GM12878 (cell line): ENCODE results near the gene PIEZO2. TPM values are rescaled to one million over a fixed set of nuclear protein-coding genes. Genes with fewer than 3 reads are reported as not detected.

Source experiments
- ATAC-seq: fragments of 200-7000 bp; cut with Tn5 transposase; 3 replicates; pipeline ENCODE4 v1.9.1; 2020; ENCODE audit warnings: mild to moderate bottlenecking, moderate library complexity
- BruUV-seq: library from RNA; stranded (reverse); fragments of 400-500 nt; replicated peaks from 2 replicates; lab custom pipeline; 2021; lab: Mats Ljungman, UMichigan
- CTCF ChIA-PET: fragments of 300-600 bp; sonication (Branson Sonifier 250); formaldehyde crosslinking; extraction: SDS; loops from one replicate; lab custom pipeline; 2021; ENCODE audit warnings: inconsistent platforms; lab: Yijun Ruan, JAX
- POLR2A ChIA-PET: fragments of 350-600 bp; formaldehyde crosslinking; extraction: SDS; loops from one replicate; lab custom pipeline; 2021; ENCODE audit warnings: inconsistent platforms; lab: Charles Lee
- RAD21 ChIA-PET: fragments of 300-600 bp; sonication (Branson Sonifier 250); formaldehyde crosslinking; loops from one replicate; lab custom pipeline; 2023; ENCODE audit warnings: antibody characterized with exemption; ENCODE audit not compliant: unreplicated experiment; lab: Charles Lee
- SMC1A ChIA-PET: fragments of 300-600 bp; sonication (Branson Sonifier 250); formaldehyde crosslinking; loops from one replicate; lab custom pipeline; 2023; ENCODE audit not compliant: unreplicated experiment, uncharacterized antibody; lab: Charles Lee
- DNase-seq: peaks from one replicate; pipeline ENCODE4 v3.0.0-alpha.2; 2011; ENCODE audit warnings: low read depth, low spot score
- FAIRE-seq: peaks from 3 replicates; lab custom pipeline; 2011; peaks lifted over from hg19 to GRCh38; lab: Jason Lieb, UNC
- H2AFZ ChIP-seq: 2 replicates; pipeline ENCODE4 v1.6.0; 2011; ENCODE audit warnings: low read depth, low read length, control low read depth; ENCODE audit not compliant: control insufficient read depth
- H3K27ac ChIP-seq: 2 replicates; pipeline ENCODE4 v1.5.1; 2011; ENCODE audit warnings: control low read depth; ENCODE audit not compliant: control insufficient read depth, insufficient read depth
- H3K27me3 ChIP-seq, 2 experiments: replicated peaks in 1 of 2; 2 replicates each; pipeline versions ENCODE4 v1.6.0 to v1.6.1; 2011; ENCODE audit warnings: low read length in 1 of 2; ENCODE audit not compliant: control insufficient read depth in 2 of 2, insufficient read depth in 2 of 2
- H3K36me3 ChIP-seq, 2 experiments: 2 replicates each; pipeline ENCODE4 v1.5.1; 2011; ENCODE audit warnings: low read length in 1 of 2; ENCODE audit not compliant: control insufficient read depth in 2 of 2, insufficient read depth in 2 of 2
- H3K4me1 ChIP-seq: 2 replicates; pipeline ENCODE4 v1.6.1; 2011; ENCODE audit warnings: mild to moderate bottlenecking, low read length, moderate library complexity, mixed read lengths; ENCODE audit not compliant: control insufficient read depth, insufficient read depth
- H3K4me2 ChIP-seq: 2 replicates; pipeline ENCODE4 v1.6.0; 2011; ENCODE audit warnings: control low read depth; ENCODE audit not compliant: control insufficient read depth, insufficient read depth
- H3K4me3 ChIP-seq: fragments of 200-600 bp; sonication (generic); 2 replicates; pipeline ENCODE4 v1.5.1; 2016
- H3K79me2 ChIP-seq: 2 replicates; pipeline ENCODE4 v1.6.0; 2011; ENCODE audit warnings: low read length; ENCODE audit not compliant: control insufficient read depth, insufficient read depth
- H3K9ac ChIP-seq: 2 replicates; pipeline ENCODE4 v1.8.0; 2011; ENCODE audit warnings: low read length, control low read depth, mixed read lengths; ENCODE audit not compliant: control insufficient read depth, insufficient read depth
- H3K9me3 ChIP-seq: replicated peaks from 3 replicates; pipeline ENCODE4 v1.5.1; 2011; ENCODE audit warnings: mild to moderate bottlenecking, low read length; ENCODE audit not compliant: control insufficient read depth, insufficient read depth
- H4K20me1 ChIP-seq: 2 replicates; pipeline ENCODE4 v1.6.0; 2011; ENCODE audit not compliant: control insufficient read depth, insufficient read depth
- EP300 ChIP-seq, 2 experiments: fragments of 150-350 bp in 1 of 2; IDR thresholded peaks; 2 replicates each; pipeline ENCODE4 v1.6.1; 2011 to 2012; ENCODE audit warnings: low read depth in 2 of 2, low read length in 2 of 2, borderline replicate concordance in 1 of 2, improper control_type of control experiment in 1 of 2, inconsistent platforms in 1 of 2; ENCODE audit not compliant: control insufficient read depth in 1 of 2
- MYB ChIP-seq: fragments of 150-350 bp; IDR thresholded peaks from 2 replicates; pipeline ENCODE4 v1.6.1; 2014; ENCODE audit warnings: mild to moderate bottlenecking, low read depth, low read length, borderline replicate concordance
- POLR2AphosphoS2 ChIP-seq: IDR thresholded peaks from 2 replicates; pipeline ENCODE4 v1.6.1; 2011; ENCODE audit warnings: low read depth, mild to moderate bottlenecking, low read length, improper control_type of control experiment, moderate library complexity
- STAT1 ChIP-seq: fragments of 450-650 bp; conservative IDR thresholded peaks from 2 replicates; pipeline ENCODE4 v1.6.1; 2014; ENCODE audit warnings: antibody characterized with exemption, mild to moderate bottlenecking
- STAT3 ChIP-seq: IDR thresholded peaks from 2 replicates; pipeline ENCODE4 v1.6.1; 2011; ENCODE audit warnings: low read depth, low read length, improper control_type of control experiment
- WGBS: methylation state at CpG from one replicate; pipeline ENCODE4 v1.1.6; 2016; ENCODE audit warnings: low lambda C conversion rate; ENCODE audit not compliant: insufficient replicate concordance, insufficient coverage; ENCODE audit errors: missing lambda C conversion rate; 5-methylcytosine and 5-hydroxymethylcytosine counted together
- in situ Hi-C: fragments of 300-500 bp; cut with MboI; formaldehyde crosslinking; loops from 9 replicates; pipeline ENCODE4 v1.14.3; 2018; ENCODE audit warnings: mixed read lengths
- intact Hi-C: fragments of 100-400 bp; cut with micrococcal nuclease; formaldehyde crosslinking; loops from one replicate; pipeline ENCODE4 v1.14.2; 2022; ENCODE audit not compliant: unreplicated experiment
- polyA plus RNA-seq, 11 experiments: library from polyadenylated mRNA; depleted of rRNA in 4 of 11; unstranded in 6 of 11; stranded (reverse) in 5 of 11; fragments of >200 nt; fragmentation: Nextera tagmentation in 4 of 11; fragmentation: Illumina TruSeq in 1 of 11; extraction: Ambion mirVana in 4 of 11; extraction: Trizol in 1 of 11; gene quantifications; 1 replicate in 1 of 11; 2 replicates in 10 of 11; pipeline versions ENCODE4 v1.2.1 to v1.2.3, GENCODE V29; 2011 to 2016; ENCODE audit warnings: inconsistent platforms in 2 of 11, missing spikeins in 2 of 11, low read depth in 1 of 11
- total RNA-seq, 4 experiments: library from RNA; depleted of rRNA in 3 of 4; stranded (reverse); fragments of >200 nt in 3 of 4; fragmentation: Illumina TruSeq in 1 of 4; extraction: Trizol in 1 of 4; gene quantifications; 2 replicates each; pipeline versions ENCODE4 v1.2.1 to v1.2.3, GENCODE V29; 2013 to 2021
- TF ChIP-seq, protein P1 (sequence below): IDR thresholded peaks from 2 replicates; pipeline ENCODE4 v1.6.1; 2011; ENCODE audit warnings: mild to moderate bottlenecking, low read depth, low read length, moderate library complexity; ENCODE audit not compliant: insufficient replicate concordance
- TF ChIP-seq, protein P2 (sequence below): IDR thresholded peaks from 2 replicates; pipeline ENCODE4 v1.6.1; 2012; ENCODE audit warnings: improper control_type of control experiment, low read depth, low read length; ENCODE audit not compliant: insufficient replicate concordance
- TF ChIP-seq, protein P3 (sequence below): IDR thresholded peaks from 2 replicates; pipeline ENCODE4 v1.6.1; 2012; ENCODE audit warnings: low read length, inconsistent platforms

Gene PIEZO2
- total and polyA plus RNA-seq, 10 of the 15 experiments (the other 5 are each of a cell fraction or from before 2014, with no cell fraction given), result 6.7 to 42.3 (median 27.4) TPM

DNA sequence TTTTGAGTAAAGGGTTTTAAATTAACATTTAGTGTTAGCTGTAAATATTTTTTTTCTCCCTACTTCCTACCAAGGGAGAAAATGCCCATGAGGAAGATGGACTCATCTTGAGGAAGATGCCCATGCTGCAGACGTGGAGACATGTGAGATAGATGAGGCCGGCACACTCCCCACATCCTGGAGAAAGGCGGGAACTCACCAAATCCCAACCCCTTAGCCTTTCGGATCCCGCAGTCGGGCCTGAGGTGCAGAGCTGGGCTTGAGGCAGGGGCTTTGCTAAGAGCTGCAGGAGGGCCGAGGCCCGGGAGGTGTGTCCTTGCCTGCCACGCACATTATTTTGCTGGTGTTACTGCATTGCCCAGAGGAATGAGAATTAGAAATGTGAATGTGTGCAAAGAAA is 485.6 kb downstream of the PIEZO2 start:
- ChIA-PET POLR2A (no interaction called here), RAD21 (no interaction called here), SMC1A (interaction anchor here (1.5 kb wide), 1 partner anchor 10 kb away, joined by 3 read pairs; no protein-coding TSS in a partner anchor), CTCF (interaction anchor here (0.6 to 0.8 kb wide), 2 partner anchors 10 to 138 kb away, joined by 3 read pairs; partner anchors contain the start of gene NAPG)
- in situ Hi-C loops (no loop called here), intact Hi-C loops (no loop called here)
- H3K27me3 ChIP-seq, result no peaks in the 10 kb centered on the region
- no peak overlapping the region for H3K4me3 ChIP-seq
- ATAC-seq, result no peak
- no peaks in the 10 kb centered on the region for H4K20me1 ChIP-seq
- no TSS peak for BruUV-seq
- no peak overlapping the region for H2AFZ ChIP-seq
- no peak overlapping the region for H3K9ac ChIP-seq
- FAIRE-seq, result no peak
- 42% methylated on average over 9 of the region's 9 CpGs for WGBS
- H3K36me3 ChIP-seq, result no peaks in the 10 kb centered on the region
- no peak overlapping the region for H3K4me2 ChIP-seq
- no peak for DNase-seq
- no peaks in the 10 kb centered on the region for H3K9me3 ChIP-seq
- no peak overlapping the region for H3K27ac ChIP-seq
- peaks cover 10% of the 10 kb centered on the region for H3K4me1 ChIP-seq
- no peaks in the 10 kb centered on the region for H3K79me2 ChIP-seq
- TF ChIP-seq, protein P1, sequence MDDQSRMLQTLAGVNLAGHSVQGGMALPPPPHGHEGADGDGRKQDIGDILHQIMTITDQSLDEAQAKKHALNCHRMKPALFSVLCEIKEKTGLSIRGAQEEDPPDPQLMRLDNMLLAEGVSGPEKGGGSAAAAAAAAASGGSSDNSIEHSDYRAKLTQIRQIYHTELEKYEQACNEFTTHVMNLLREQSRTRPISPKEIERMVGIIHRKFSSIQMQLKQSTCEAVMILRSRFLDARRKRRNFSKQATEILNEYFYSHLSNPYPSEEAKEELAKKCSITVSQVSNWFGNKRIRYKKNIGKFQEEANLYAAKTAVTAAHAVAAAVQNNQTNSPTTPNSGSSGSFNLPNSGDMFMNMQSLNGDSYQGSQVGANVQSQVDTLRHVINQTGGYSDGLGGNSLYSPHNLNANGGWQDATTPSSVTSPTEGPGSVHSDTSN, result no peak
- no peak for TF ChIP-seq STAT1

DNA sequence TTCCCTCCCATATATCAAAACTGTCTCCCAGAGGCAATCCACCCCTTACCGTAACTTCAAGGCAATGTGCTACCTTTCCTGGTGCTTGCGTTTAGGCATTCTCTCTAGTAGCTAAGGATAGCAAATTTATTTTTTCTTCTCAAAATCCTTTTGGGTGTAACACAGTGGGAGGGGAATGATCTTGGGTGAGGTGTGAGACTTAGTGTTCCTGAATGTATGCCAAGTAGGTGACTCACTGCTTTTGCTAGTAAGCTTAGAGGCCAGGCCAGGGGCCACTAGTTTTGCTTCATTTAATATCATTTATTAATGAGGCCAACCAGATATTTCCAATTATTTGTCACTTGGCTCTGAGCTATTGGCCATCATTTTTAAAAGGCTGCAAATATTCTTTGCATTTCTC is 488.1 kb downstream of the PIEZO2 start:
- Histone ChIP-seq H3K9me3 (no peaks in the 10 kb centered on the region), H3K79me2 (no peaks in the 10 kb centered on the region), H3K4me2 (no peak overlapping the region), H3K4me3 (no peak overlapping the region), H3K27me3 (no peaks in the 10 kb centered on the region), H3K36me3 (no peaks in the 10 kb centered on the region), H3K9ac (no peak overlapping the region), H3K4me1 (peaks cover 10% of the 10 kb centered on the region), H4K20me1 (no peaks in the 10 kb centered on the region), H3K27ac (no peak overlapping the region), H2AFZ (no peak overlapping the region)
- ChIA-PET RAD21 (interaction anchor here (0.9 to 1.6 kb wide), 4 partner anchors 10 to 493 kb away, joined by 3 to 6 read pairs (median 3); no protein-coding TSS in a partner anchor), CTCF (interaction anchor here (0.7 to 4.9 kb wide), 4 partner anchors 9 to 851 kb away, joined by 3 to 26 read pairs (median 5); no protein-coding TSS in a partner anchor), SMC1A (interaction anchor here (0.7 to 4.0 kb wide), 4 partner anchors 12 to 101 kb away, joined by 3 to 15 read pairs (median 6); no protein-coding TSS in a partner anchor), POLR2A (no interaction called here)
- WGBS, result 88% methylated on average over 2 of the region's 2 CpGs
- FAIRE-seq, result no peak
- in situ Hi-C loops, result no loop called here
- intact Hi-C loops, result no loop called here
- no TSS peak for BruUV-seq
- peak; percentile 22 for ATAC-seq
- DNase-seq, result no peak
- TF ChIP-seq MYB (no peak), EP300 (IDR thresholded peaks at IDR 0.05; ENCODE audit: borderline replicate concordance in 1 of 2, control insufficient read depth in 1 of 2, low read depth in 2 of 2, low read length in 2 of 2) (no peak), STAT3 (no peak), POLR2AphosphoS2 (no peak)
- TF ChIP-seq, protein P2, sequence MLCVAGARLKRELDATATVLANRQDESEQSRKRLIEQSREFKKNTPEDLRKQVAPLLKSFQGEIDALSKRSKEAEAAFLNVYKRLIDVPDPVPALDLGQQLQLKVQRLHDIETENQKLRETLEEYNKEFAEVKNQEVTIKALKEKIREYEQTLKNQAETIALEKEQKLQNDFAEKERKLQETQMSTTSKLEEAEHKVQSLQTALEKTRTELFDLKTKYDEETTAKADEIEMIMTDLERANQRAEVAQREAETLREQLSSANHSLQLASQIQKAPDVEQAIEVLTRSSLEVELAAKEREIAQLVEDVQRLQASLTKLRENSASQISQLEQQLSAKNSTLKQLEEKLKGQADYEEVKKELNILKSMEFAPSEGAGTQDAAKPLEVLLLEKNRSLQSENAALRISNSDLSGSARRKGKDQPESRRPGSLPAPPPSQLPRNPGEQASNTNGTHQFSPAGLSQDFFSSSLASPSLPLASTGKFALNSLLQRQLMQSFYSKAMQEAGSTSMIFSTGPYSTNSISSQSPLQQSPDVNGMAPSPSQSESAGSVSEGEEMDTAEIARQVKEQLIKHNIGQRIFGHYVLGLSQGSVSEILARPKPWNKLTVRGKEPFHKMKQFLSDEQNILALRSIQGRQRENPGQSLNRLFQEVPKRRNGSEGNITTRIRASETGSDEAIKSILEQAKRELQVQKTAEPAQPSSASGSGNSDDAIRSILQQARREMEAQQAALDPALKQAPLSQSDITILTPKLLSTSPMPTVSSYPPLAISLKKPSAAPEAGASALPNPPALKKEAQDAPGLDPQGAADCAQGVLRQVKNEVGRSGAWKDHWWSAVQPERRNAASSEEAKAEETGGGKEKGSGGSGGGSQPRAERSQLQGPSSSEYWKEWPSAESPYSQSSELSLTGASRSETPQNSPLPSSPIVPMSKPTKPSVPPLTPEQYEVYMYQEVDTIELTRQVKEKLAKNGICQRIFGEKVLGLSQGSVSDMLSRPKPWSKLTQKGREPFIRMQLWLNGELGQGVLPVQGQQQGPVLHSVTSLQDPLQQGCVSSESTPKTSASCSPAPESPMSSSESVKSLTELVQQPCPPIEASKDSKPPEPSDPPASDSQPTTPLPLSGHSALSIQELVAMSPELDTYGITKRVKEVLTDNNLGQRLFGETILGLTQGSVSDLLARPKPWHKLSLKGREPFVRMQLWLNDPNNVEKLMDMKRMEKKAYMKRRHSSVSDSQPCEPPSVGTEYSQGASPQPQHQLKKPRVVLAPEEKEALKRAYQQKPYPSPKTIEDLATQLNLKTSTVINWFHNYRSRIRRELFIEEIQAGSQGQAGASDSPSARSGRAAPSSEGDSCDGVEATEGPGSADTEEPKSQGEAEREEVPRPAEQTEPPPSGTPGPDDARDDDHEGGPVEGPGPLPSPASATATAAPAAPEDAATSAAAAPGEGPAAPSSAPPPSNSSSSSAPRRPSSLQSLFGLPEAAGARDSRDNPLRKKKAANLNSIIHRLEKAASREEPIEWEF, result no peak
- TF ChIP-seq, protein P3, sequence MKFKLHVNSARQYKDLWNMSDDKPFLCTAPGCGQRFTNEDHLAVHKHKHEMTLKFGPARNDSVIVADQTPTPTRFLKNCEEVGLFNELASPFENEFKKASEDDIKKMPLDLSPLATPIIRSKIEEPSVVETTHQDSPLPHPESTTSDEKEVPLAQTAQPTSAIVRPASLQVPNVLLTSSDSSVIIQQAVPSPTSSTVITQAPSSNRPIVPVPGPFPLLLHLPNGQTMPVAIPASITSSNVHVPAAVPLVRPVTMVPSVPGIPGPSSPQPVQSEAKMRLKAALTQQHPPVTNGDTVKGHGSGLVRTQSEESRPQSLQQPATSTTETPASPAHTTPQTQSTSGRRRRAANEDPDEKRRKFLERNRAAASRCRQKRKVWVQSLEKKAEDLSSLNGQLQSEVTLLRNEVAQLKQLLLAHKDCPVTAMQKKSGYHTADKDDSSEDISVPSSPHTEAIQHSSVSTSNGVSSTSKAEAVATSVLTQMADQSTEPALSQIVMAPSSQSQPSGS, result no peak
